VCaP (cell line): Measurements from ENCODE around the gene UBE3B.
A peak's percentile ranks its signal among the peaks of the same experiment; 100 is the strongest.

ENCODE experiments used
- H3K27ac ChIP-seq: fragments of 450-650 bp; 2 replicates; pipeline ENCODE4 v1.5.1; 2017
- CTCF ChIP-seq: fragments of 450-650 bp; conservative IDR thresholded peaks from 2 replicates; pipeline ENCODE4 v1.5.1; 2017; ENCODE audit warnings: mild to moderate bottlenecking, moderate library complexity

The UBE3B gene

GRCh38 chr12:109517619-109518018 lies 40.2 kb downstream of the UBE3B start:
- no peak overlapping the region for H3K27ac ChIP-seq
- TF ChIP-seq CTCF: no peak

GRCh38 chr12:109518820-109519665 lies 41.6 kb downstream of the UBE3B start:
- H3K27ac ChIP-seq: peak overlapping the region; percentile 1; the same call in 1 of the 2 replicates
- peak; percentile 95 for TF ChIP-seq CTCF

GRCh38 chr12:109519787-109520186 lies 42.4 kb downstream of the UBE3B start:
- H3K27ac ChIP-seq: no peak overlapping the region

GRCh38 chr12:109521831-109522230 lies 44.4 kb downstream of the UBE3B start:
- no peak overlapping the region for H3K27ac ChIP-seq
- no peak for TF ChIP-seq CTCF

More at GRCh38 chr12:109519787-109520186, 42.4 kb downstream of the UBE3B start:
- TF ChIP-seq CTCF: no peak

- no peak for TF ChIP-seq CTCF
- H3K27ac ChIP-seq: peak overlapping the region; percentile 47
Measured at GRCh38 chr12:109523071-109523470, 45.6 kb downstream of the UBE3B start.

- peak overlapping the region; percentile 47 for H3K27ac ChIP-seq
- no peak for TF ChIP-seq CTCF
Measured at GRCh38 chr12:109523504-109523903, 46.1 kb downstream of the UBE3B start.

GRCh38 chr12:109524466-109525278 lies 47.2 kb downstream of the UBE3B start:
- TF ChIP-seq CTCF: no peak
- no peak overlapping the region for H3K27ac ChIP-seq
